PC-3 (cell line): ENCODE results near the gene CMSS1. TPM values are rescaled to one million over a fixed set of nuclear protein-coding genes. Genes with fewer than 3 reads are reported as not detected.
A peak's percentile ranks its signal among the peaks of the same experiment; 100 is the strongest.

Experiments used
- ATAC-seq: fragments of 200-7000 bp; cut with Tn5 transposase; 2 replicates; pipeline ENCODE4 v1.9.1; 2020; ENCODE audit warnings: mild to moderate bottlenecking, moderate library complexity
- BruUV-seq: library from RNA; stranded (reverse); fragments of 400-500 nt; replicated peaks from 2 replicates; lab custom pipeline; 2021; lab: Mats Ljungman, UMichigan
- CTCF ChIA-PET: fragments of 300-600 bp; sonication (Branson Sonifier 250); formaldehyde crosslinking; loops from one replicate; lab custom pipeline; 2022; ENCODE audit warnings: antibody characterized with exemption; lab: Charles Lee
- POLR2A ChIA-PET: fragments of 300-600 bp; sonication (Branson Sonifier 250); formaldehyde crosslinking; loops from one replicate; lab custom pipeline; 2022; ENCODE audit warnings: antibody characterized with exemption; ENCODE audit not compliant: unreplicated experiment; lab: Charles Lee
- DNase-seq: peaks from one replicate; pipeline ENCODE4 v3.0.0-alpha.2; 2015
- H2AFZ ChIP-seq: fragments of 300-600 bp; sonication (generic); 2 replicates; pipeline ENCODE4 v1.6.0; 2016; ENCODE audit warnings: antibody characterized with exemption, low read length
- H3F3A ChIP-seq: fragments of 300-600 bp; sonication (generic); one replicate; pipeline ENCODE4 v1.6.0; 2017; ENCODE audit warnings: antibody characterized with exemption, low read length, control low read depth, mild to moderate bottlenecking; ENCODE audit not compliant: unreplicated experiment
- H3K27ac ChIP-seq: fragments of 300-600 bp; sonication (generic); 2 replicates; pipeline ENCODE4 v1.5.1; 2016; ENCODE audit warnings: mild to moderate bottlenecking, low read length
- H3K27me3 ChIP-seq: fragments of 300-600 bp; sonication (generic); 2 replicates; pipeline ENCODE4 v1.6.1; 2016; ENCODE audit warnings: low read length, mixed read lengths
- H3K36me3 ChIP-seq: fragments of 300-600 bp; sonication (generic); 2 replicates; pipeline ENCODE4 v1.6.1; 2016; ENCODE audit warnings: low read depth, mixed run types, low read length, mixed read lengths
- H3K4me1 ChIP-seq: fragments of 300-600 bp; sonication (generic); 2 replicates; pipeline ENCODE4 v1.5.1; 2016; ENCODE audit warnings: low read length; ENCODE audit not compliant: insufficient read depth
- H3K4me2 ChIP-seq: fragments of 300-600 bp; sonication (generic); 2 replicates; pipeline ENCODE4 v1.6.0; 2016; ENCODE audit warnings: low read length
- H3K4me3 ChIP-seq: fragments of 300-600 bp; sonication (generic); 2 replicates; pipeline ENCODE4 v1.5.1; 2016; ENCODE audit warnings: mild to moderate bottlenecking, low read length, mixed read lengths
- H3K79me2 ChIP-seq: fragments of 300-600 bp; sonication (generic); 2 replicates; pipeline ENCODE4 v1.6.1; 2017; ENCODE audit warnings: low read length, mixed read lengths
- H3K9ac ChIP-seq: fragments of 300-600 bp; sonication (generic); 2 replicates; pipeline ENCODE4 v1.6.0; 2016; ENCODE audit warnings: mild to moderate bottlenecking, low read length
- H3K9me2 ChIP-seq: fragments of 300-600 bp; sonication (generic); replicated peaks from 2 replicates; pipeline ENCODE4 v1.6.1; 2016; ENCODE audit warnings: mixed run types, low read length, mixed read lengths
- H3K9me3 ChIP-seq: fragments of 300-600 bp; sonication (generic); 2 replicates; pipeline ENCODE4 v1.6.1; 2016; ENCODE audit warnings: low read length, mixed read lengths
- H4K20me1 ChIP-seq: fragments of 300-600 bp; sonication (generic); 2 replicates; pipeline ENCODE4 v1.6.1; 2016; ENCODE audit warnings: low read length, mixed read lengths
- CTCF ChIP-seq: fragments of 300-600 bp; sonication (generic); conservative IDR thresholded peaks from 2 replicates; pipeline ENCODE4 v1.5.1; 2017; ENCODE audit warnings: antibody characterized with exemption, low read depth, mild to moderate bottlenecking, low read length
- EZH2 ChIP-seq: fragments of 300-600 bp; sonication (generic); IDR thresholded peaks from one replicate; pipeline ENCODE4 v1.6.1; 2017; ENCODE audit warnings: antibody characterized with exemption, mild to moderate bottlenecking, low read length; ENCODE audit not compliant: unreplicated experiment
- EZH2phosphoT487 ChIP-seq: fragments of 300-600 bp; sonication (generic); IDR thresholded peaks from 2 replicates; pipeline ENCODE4 v1.6.1; 2018; ENCODE audit warnings: mild to moderate bottlenecking, antibody characterized with exemption, low read length, borderline replicate concordance
- intact Hi-C: fragments of 100-400 bp; cut with micrococcal nuclease; formaldehyde crosslinking; loops from 2 replicates; pipeline ENCODE4 v1.9.0; 2023
- total RNA-seq: library from RNA; depleted of rRNA; stranded (reverse); fragments of >200 nt; gene quantifications from 2 replicates; pipeline ENCODE4 v1.2.3, GENCODE V29; 2014

Gene CMSS1
- total RNA-seq, 1 experiment from 2014 or later = 63.1 TPM

GRCh38 chr3:99999536-99999935 lies 181.9 kb downstream of the CMSS1 start:
- no TSS peak for BruUV-seq
- no peak for ATAC-seq
- no peak overlapping the region for H3K27ac ChIP-seq
- H3K79me2 ChIP-seq = peaks cover 11% of the 10 kb centered on the region; the same call in 1 of the 2 replicates
- no peaks in the 10 kb centered on the region for H3K9me3 ChIP-seq
- DNase-seq = no peak
- H3K4me3 ChIP-seq = no peak overlapping the region
- intact Hi-C loops = no loop called here
- peaks cover 27% of the 10 kb centered on the region for H3K4me1 ChIP-seq
- no peak overlapping the region for H3K4me2 ChIP-seq
- no peaks in the 10 kb centered on the region for H3K36me3 ChIP-seq
- ChIA-PET CTCF (no interaction called here), POLR2A (no interaction called here)
- no peaks in the 10 kb centered on the region for H3K27me3 ChIP-seq
- H4K20me1 ChIP-seq = no peaks in the 10 kb centered on the region
- H2AFZ ChIP-seq = no peak overlapping the region
- no peak overlapping the region for H3K9ac ChIP-seq
- no peaks in the 10 kb centered on the region for H3K9me2 ChIP-seq
- no peak for TF ChIP-seq EZH2phosphoT487
- TF ChIP-seq EZH2 = no peak
- no peak for TF ChIP-seq CTCF
- H3F3A ChIP-seq = no peaks in the 10 kb centered on the region

- Histone ChIP-seq H3K79me2 (peaks cover 12% of the 10 kb centered on the region; the same call in 1 of the 2 replicates), H3F3A (no peaks in the 10 kb centered on the region), H2AFZ (no peak overlapping the region), H3K4me3 (no peak overlapping the region), H4K20me1 (no peaks in the 10 kb centered on the region), H3K4me2 (no peak overlapping the region), H3K27ac (no peak overlapping the region), H3K9ac (no peak overlapping the region), H3K36me3 (no peaks in the 10 kb centered on the region), H3K9me2 (no peaks in the 10 kb centered on the region), H3K27me3 (no peaks in the 10 kb centered on the region), H3K4me1 (peaks cover 29% of the 10 kb centered on the region), H3K9me3 (no peaks in the 10 kb centered on the region)
- TF ChIP-seq CTCF (no peak), EZH2 (no peak), EZH2phosphoT487 (no peak)
- DNase-seq (no peak), ATAC-seq (no peak)
- POLR2A ChIA-PET = no interaction called here
- BruUV-seq = no TSS peak
- intact Hi-C loops = no loop called here
- CTCF ChIA-PET = no interaction called here
Measured at GRCh38 chr3:100001083-100001482, 183.4 kb downstream of the CMSS1 start.

GRCh38 chr3:100001526-100002270 lies 184.0 kb downstream of the CMSS1 start:
- no peak overlapping the region for H3K27ac ChIP-seq
- ATAC-seq (no peak), DNase-seq (peak; percentile 47)
- H3F3A ChIP-seq = no peaks in the 10 kb centered on the region
- H3K36me3 ChIP-seq = no peaks in the 10 kb centered on the region
- peaks cover 12% of the 10 kb centered on the region; the same call in 1 of the 2 replicates for H3K79me2 ChIP-seq
- CTCF ChIA-PET = no interaction called here
- H3K9me3 ChIP-seq = no peaks in the 10 kb centered on the region
- no peak for TF ChIP-seq EZH2
- TF ChIP-seq CTCF = no peak
- no peak for TF ChIP-seq EZH2phosphoT487
- H3K4me1 ChIP-seq = peaks cover 35% of the 10 kb centered on the region
- H4K20me1 ChIP-seq = no peaks in the 10 kb centered on the region
- no peak overlapping the region for H3K4me3 ChIP-seq
- no peak overlapping the region for H3K9ac ChIP-seq
- H3K9me2 ChIP-seq = no peaks in the 10 kb centered on the region
- POLR2A ChIA-PET = no interaction called here
- no peak overlapping the region for H2AFZ ChIP-seq
- no peak overlapping the region for H3K4me2 ChIP-seq
- no peaks in the 10 kb centered on the region for H3K27me3 ChIP-seq
- BruUV-seq = no TSS peak
- intact Hi-C loops = loop anchor here (2.0 kb wide), 1 partner anchor 45 kb away; no protein-coding TSS in a partner anchor
